ENCODE data around the gene BMPER.

The BMPER gene

DNA sequence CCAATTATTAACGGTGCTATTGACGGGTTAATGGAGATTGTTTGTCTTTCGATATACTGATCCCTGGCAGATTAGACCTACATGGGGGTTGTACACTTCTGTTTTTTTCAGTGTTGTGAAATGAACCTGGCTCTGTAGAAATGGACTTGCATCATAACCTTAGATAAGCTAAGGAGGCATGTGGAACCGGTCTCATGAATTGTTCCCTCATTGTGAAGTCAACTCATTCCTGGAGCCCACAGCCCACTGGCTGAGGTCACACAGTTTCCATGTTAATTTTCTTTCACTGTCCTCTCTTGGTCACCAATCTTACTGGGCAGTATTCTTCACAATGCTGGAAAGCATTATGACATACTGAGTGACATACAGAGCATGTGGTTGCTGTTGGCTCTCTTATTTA lies 202.8 kb downstream of the BMPER start:
- H3K4me1 ChIP-seq (ENCODE audit: control insufficient read depth, insufficient read depth, low read length) = peaks cover 52% of the 10 kb centered on the region
- H3K4me3 ChIP-seq (ENCODE audit: low read length) = no peak overlapping the region
- no peaks in the 10 kb centered on the region for H3K36me3 ChIP-seq (ENCODE audit: control insufficient read depth, insufficient read depth, low read length, severe bottlenecking)
- no peaks in the 10 kb centered on the region for H3K9me3 ChIP-seq (ENCODE audit: control insufficient read depth, low read length)
- peak; percentile 63 for DNase-seq (ENCODE audit: low read depth)
- H3K27me3 ChIP-seq (replicated peaks; ENCODE audit: control insufficient read depth, insufficient read depth, low read length) = no peaks in the 10 kb centered on the region
- no peak overlapping the region for H3K9ac ChIP-seq (ENCODE audit: low read length)

DNA sequence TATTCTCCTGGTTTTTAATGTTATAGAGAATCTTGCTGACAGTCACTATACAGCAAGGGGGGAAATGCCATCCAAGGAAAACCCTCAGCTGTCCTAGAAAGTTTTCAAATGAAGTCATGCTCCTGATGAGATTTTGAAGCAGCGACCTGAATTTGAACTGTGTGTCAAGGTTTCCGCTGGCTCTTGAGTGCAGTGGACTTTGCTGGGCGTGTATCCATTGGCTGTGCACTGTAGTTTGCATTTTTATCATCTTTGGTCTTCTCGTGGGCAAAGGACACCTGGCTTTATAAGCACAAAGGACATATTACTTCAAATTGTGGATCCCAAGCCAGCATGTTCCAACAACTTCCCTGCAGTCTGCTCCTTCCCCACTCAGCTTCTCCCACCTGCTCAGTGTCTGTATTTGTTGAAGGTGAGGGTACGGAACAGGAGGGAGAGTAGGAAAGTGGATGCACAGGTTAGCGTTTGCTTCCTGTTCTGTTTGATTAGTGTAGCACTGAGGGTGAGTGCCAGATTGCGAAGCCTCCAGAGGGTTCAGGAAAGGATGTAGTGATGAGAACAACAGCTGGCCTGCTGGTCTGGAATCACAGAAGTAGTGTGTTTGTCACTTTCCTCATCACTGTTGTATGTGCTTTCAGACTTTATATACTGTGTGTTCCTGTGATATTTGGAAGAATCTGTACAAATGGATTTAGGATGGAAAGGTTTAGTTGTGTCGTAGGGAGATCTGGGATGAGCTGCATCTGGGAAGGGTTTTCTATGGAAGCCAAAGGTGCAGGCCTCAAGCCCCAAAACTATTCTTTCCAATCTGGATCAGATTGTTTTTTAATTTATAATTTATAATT lies 204.8 kb downstream of the BMPER start:
- Histone ChIP-seq H3K4me1 (ENCODE audit: control insufficient read depth, insufficient read depth, low read length) (peaks cover 41% of the 10 kb centered on the region), H3K9ac (ENCODE audit: low read length) (no peak overlapping the region), H3K27me3 (replicated peaks; ENCODE audit: control insufficient read depth, insufficient read depth, low read length) (no peaks in the 10 kb centered on the region), H3K36me3 (ENCODE audit: control insufficient read depth, insufficient read depth, low read length, severe bottlenecking) (no peaks in the 10 kb centered on the region), H3K4me3 (ENCODE audit: low read length) (no peak overlapping the region), H3K9me3 (ENCODE audit: control insufficient read depth, low read length) (no peaks in the 10 kb centered on the region)
- DNase-seq (ENCODE audit: low read depth) = no peak

DNA sequence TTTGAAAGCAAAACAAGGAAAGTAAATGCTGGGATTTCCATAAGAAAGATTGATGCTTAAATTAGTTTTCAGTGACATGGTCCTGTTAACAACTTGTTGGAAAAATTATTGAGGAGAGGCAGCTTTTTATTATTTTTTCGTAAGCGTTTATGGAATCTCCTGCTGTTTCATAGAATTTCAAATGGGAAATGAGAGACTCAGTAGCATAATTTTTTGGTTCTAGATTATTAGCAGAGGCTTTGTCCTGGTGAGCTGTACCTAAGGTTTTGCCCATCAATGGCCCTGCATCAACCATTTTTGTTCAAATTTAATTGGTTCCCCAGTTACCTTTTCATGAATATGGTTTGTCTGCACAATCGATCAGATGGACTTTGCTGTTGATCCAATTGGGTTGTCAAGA lies 205.7 kb downstream of the BMPER start:
- H3K4me1 ChIP-seq (ENCODE audit: control insufficient read depth, insufficient read depth, low read length) = peaks cover 41% of the 10 kb centered on the region
- no peak overlapping the region for H3K9ac ChIP-seq (ENCODE audit: low read length)
- H3K36me3 ChIP-seq (ENCODE audit: control insufficient read depth, insufficient read depth, low read length, severe bottlenecking) = no peaks in the 10 kb centered on the region
- DNase-seq (ENCODE audit: low read depth) = no peak
- H3K27me3 ChIP-seq (replicated peaks; ENCODE audit: control insufficient read depth, insufficient read depth, low read length) = no peaks in the 10 kb centered on the region
- H3K9me3 ChIP-seq (ENCODE audit: control insufficient read depth, low read length) = no peaks in the 10 kb centered on the region
- no peak overlapping the region for H3K4me3 ChIP-seq (ENCODE audit: low read length)

DNA sequence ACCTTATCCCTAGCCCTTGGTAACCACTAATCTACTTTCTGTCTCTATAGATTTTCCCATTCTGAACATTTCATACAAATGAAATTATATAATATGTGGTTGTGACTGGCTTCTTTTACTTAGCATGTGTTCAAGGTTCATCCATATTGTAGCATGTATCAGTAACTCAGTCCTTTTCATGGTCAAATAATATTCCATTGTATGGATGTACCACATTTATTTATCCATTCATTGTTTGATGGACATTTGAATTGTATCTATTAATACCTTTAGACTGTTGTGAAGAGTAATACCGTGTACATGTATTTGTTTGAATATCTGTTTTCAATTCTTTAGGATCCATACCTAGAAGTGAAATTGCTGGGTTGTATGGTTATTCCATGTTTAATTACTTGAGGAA lies 210.2 kb downstream of the BMPER start:
- no peaks in the 10 kb centered on the region for H3K27me3 ChIP-seq (replicated peaks; ENCODE audit: control insufficient read depth, insufficient read depth, low read length)
- H3K4me1 ChIP-seq (ENCODE audit: control insufficient read depth, insufficient read depth, low read length) = no peaks in the 10 kb centered on the region
- H3K9ac ChIP-seq (ENCODE audit: low read length) = no peak overlapping the region
- no peak overlapping the region for H3K4me3 ChIP-seq (ENCODE audit: low read length)
- H3K9me3 ChIP-seq (ENCODE audit: control insufficient read depth, low read length) = no peaks in the 10 kb centered on the region
- no peak for DNase-seq (ENCODE audit: low read depth)
- no peaks in the 10 kb centered on the region for H3K36me3 ChIP-seq (ENCODE audit: control insufficient read depth, insufficient read depth, low read length, severe bottlenecking)

DNA sequence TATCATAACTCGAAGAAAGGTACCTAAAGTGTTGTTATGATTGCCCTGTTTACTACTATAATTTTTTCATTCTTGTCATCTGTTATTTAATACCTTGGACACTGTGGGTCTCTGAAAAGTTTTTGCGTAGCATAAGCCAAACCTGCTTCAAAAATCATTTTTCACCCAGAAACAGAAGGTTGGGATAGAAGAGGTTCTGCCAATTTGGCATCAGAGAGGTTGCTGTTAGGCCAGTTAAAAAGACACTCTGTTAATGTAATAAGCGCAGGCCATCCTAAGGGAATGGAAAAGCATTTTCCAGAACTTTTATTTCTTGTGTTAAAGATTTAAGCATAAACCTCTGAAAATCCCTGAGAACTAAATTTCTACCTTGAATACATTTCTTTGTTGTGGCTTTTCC lies 212.2 kb downstream of the BMPER start:
- H3K4me3 ChIP-seq (ENCODE audit: low read length) = no peak overlapping the region
- H3K9ac ChIP-seq (ENCODE audit: low read length) = no peak overlapping the region
- no peaks in the 10 kb centered on the region for H3K4me1 ChIP-seq (ENCODE audit: control insufficient read depth, insufficient read depth, low read length)
- no peaks in the 10 kb centered on the region for H3K9me3 ChIP-seq (ENCODE audit: control insufficient read depth, low read length)
- no peak for DNase-seq (ENCODE audit: low read depth)
- no peaks in the 10 kb centered on the region for H3K27me3 ChIP-seq (replicated peaks; ENCODE audit: control insufficient read depth, insufficient read depth, low read length)
- H3K36me3 ChIP-seq (ENCODE audit: control insufficient read depth, insufficient read depth, low read length, severe bottlenecking) = no peaks in the 10 kb centered on the region

DNA sequence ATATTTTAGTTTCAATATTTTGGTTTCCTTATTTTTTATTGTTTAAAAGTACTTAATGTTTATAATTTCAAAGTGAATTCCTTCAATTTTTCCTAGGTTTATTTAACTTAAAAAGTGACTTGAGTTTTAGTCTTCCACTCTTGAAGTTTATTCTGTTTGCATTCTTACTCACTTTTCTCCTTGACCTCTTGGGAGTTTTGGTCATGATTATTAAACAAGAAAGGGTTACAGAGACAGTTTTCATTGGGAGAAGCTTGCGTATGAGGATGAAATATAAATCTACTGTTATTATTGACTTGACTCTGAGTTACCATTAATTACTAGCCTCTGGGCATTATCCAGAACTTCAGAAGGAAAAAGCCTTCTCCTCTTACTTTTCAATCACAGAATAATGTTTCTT lies 216.0 kb downstream of the BMPER start:
- H3K27me3 ChIP-seq (replicated peaks; ENCODE audit: control insufficient read depth, insufficient read depth, low read length) = no peaks in the 10 kb centered on the region
- no peak overlapping the region for H3K4me3 ChIP-seq (ENCODE audit: low read length)
- peaks cover 26% of the 10 kb centered on the region for H3K9me3 ChIP-seq (ENCODE audit: control insufficient read depth, low read length)
- H3K4me1 ChIP-seq (ENCODE audit: control insufficient read depth, insufficient read depth, low read length) = no peaks in the 10 kb centered on the region
- no peak for DNase-seq (ENCODE audit: low read depth)
- no peaks in the 10 kb centered on the region for H3K36me3 ChIP-seq (ENCODE audit: control insufficient read depth, insufficient read depth, low read length, severe bottlenecking)
- no peak overlapping the region for H3K9ac ChIP-seq (ENCODE audit: low read length)

DNA sequence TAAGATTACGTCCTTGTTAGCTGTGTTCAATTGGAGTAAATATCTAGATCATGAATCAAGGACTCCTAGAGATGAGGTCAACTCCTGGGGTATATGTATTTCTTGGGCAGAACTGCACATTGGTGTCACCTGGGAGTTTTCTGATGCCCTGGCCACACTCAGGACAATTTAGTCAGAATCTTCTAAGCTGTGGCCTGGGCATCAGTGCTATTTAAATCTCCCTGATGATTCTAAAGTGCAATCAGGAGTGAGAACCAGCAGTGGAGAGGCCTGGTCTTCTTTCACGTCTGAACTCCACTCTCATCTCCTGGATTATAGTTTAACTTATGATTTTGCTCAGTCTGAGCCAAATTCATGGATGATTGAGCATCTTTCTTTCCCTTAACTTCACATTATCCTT lies 218.0 kb downstream of the BMPER start:
- Histone ChIP-seq H3K4me1 (ENCODE audit: control insufficient read depth, insufficient read depth, low read length) (no peaks in the 10 kb centered on the region), H3K4me3 (ENCODE audit: low read length) (no peak overlapping the region), H3K27me3 (replicated peaks; ENCODE audit: control insufficient read depth, insufficient read depth, low read length) (no peaks in the 10 kb centered on the region), H3K36me3 (ENCODE audit: control insufficient read depth, insufficient read depth, low read length, severe bottlenecking) (no peaks in the 10 kb centered on the region), H3K9me3 (ENCODE audit: control insufficient read depth, low read length) (peaks cover 26% of the 10 kb centered on the region), H3K9ac (ENCODE audit: low read length) (no peak overlapping the region)
- no peak for DNase-seq (ENCODE audit: low read depth)

DNA sequence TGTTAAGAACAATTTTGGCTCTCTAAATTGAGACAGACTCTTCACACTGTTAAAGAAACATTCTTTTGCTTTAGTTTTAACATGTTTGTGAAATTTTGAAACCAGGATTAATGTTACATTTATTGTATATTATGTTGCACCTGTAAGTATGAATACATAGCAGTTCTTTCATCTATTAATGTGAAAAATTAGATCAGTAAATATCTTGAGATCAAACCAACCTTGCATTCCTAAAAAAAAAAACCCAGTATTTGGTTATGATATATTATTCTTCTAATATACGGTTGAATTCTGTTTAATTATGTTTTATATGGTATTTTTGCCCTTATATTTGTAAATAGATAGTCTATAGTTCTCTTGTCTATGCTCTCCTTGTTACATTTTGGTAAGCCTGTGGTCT lies 219.4 kb downstream of the BMPER start:
- Histone ChIP-seq H3K4me1 (ENCODE audit: control insufficient read depth, insufficient read depth, low read length) (no peaks in the 10 kb centered on the region), H3K9ac (ENCODE audit: low read length) (no peak overlapping the region), H3K27me3 (replicated peaks; ENCODE audit: control insufficient read depth, insufficient read depth, low read length) (no peaks in the 10 kb centered on the region), H3K9me3 (ENCODE audit: control insufficient read depth, low read length) (peaks cover 26% of the 10 kb centered on the region), H3K36me3 (ENCODE audit: control insufficient read depth, insufficient read depth, low read length, severe bottlenecking) (no peaks in the 10 kb centered on the region), H3K4me3 (ENCODE audit: low read length) (no peak overlapping the region)
- DNase-seq (ENCODE audit: low read depth) = no peak

DNA sequence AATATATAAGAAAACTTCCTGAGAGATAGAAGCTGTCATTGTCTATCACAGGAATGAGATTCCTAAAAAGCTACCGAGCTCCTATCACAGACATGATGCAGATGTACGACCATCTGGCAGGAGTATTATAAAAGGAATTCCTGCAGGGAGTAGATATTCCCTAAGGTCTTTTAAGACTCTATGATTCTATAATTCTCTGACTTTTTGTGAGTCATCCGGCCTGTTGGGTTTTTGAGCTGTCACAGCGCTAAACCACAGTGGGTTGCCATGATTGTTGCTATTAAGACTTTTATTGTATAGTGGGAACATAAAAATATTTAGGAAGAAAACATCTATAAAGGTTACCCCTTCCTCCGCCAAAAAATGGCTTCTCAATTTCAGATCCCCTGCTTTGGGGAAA lies 223.4 kb downstream of the BMPER start:
- H3K4me3 ChIP-seq (ENCODE audit: low read length) = no peak overlapping the region
- H3K36me3 ChIP-seq (ENCODE audit: control insufficient read depth, insufficient read depth, low read length, severe bottlenecking) = no peaks in the 10 kb centered on the region
- no peak overlapping the region for H3K9ac ChIP-seq (ENCODE audit: low read length)
- no peaks in the 10 kb centered on the region for H3K27me3 ChIP-seq (replicated peaks; ENCODE audit: control insufficient read depth, insufficient read depth, low read length)
- DNase-seq (ENCODE audit: low read depth) = peak; percentile 35
- peaks cover 24% of the 10 kb centered on the region for H3K9me3 ChIP-seq (ENCODE audit: control insufficient read depth, low read length)
- peaks cover 7% of the 10 kb centered on the region for H3K4me1 ChIP-seq (ENCODE audit: control insufficient read depth, insufficient read depth, low read length)

DNA sequence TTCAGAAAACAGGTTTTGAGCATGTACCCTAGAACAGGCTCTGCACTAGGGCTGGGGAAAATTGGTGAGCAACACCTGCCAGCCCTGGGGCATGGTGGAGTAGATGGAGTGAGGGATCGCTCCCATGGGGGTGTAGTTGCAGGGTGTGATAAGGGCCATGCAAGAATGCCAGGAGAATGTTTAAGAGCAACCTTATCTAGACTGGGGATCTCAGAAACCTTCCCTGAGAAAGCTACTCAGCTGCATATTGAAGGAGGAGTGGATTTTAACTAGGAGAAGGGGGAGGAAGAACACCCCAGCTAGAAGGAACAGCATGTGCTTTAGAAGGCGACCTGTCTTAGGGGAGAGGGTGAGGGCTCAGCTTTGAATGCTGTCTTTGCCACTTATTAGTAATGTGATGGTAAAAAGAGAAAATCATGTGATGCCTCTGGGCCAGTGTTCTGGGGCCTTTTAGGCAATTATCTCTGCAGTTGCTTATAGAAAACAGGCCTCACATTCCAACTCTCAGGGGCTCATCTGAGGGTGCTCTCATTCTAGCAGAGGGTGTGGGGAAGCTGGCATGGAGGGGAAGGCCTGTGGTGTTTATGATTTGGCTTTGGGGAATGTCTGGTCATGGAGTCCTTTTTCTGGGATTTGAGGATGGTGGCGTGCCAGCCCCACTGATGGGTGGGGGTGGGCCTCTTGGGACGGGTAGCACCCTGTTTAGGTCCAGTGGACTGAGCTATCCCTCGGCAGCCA lies 225.4 kb downstream of the BMPER start:
- Histone ChIP-seq H3K9me3 (ENCODE audit: control insufficient read depth, low read length) (peaks cover 5% of the 10 kb centered on the region), H3K4me3 (ENCODE audit: low read length) (no peak overlapping the region), H3K4me1 (ENCODE audit: control insufficient read depth, insufficient read depth, low read length) (peaks cover 26% of the 10 kb centered on the region), H3K9ac (ENCODE audit: low read length) (no peak overlapping the region), H3K36me3 (ENCODE audit: control insufficient read depth, insufficient read depth, low read length, severe bottlenecking) (no peaks in the 10 kb centered on the region), H3K27me3 (replicated peaks; ENCODE audit: control insufficient read depth, insufficient read depth, low read length) (no peaks in the 10 kb centered on the region)
- peak; percentile 22 for DNase-seq (ENCODE audit: low read depth)

DNA sequence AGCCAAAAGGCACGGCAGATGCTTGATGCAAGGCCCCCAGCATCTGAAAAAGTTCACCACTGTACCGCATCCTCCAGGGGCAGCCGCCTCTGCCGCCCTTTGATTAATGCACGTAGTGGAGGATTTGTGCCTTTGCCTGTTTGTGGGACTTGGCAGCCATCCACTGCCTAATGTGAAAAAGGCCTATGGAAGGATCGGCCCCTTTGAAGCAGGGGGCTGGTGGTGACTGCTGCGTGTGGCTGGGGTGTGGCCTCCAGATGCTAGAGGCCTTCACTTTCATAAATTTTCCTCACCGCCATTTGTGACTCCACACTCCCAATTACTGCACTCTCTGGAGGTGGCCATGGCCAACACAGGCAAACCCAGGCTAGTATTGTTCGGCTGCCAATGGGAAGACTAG lies 226.0 kb downstream of the BMPER start:
- no peaks in the 10 kb centered on the region for H3K9me3 ChIP-seq (ENCODE audit: control insufficient read depth, low read length)
- DNase-seq (ENCODE audit: low read depth) = no peak
- no peak overlapping the region for H3K4me3 ChIP-seq (ENCODE audit: low read length)
- no peak overlapping the region for H3K9ac ChIP-seq (ENCODE audit: low read length)
- H3K4me1 ChIP-seq (ENCODE audit: control insufficient read depth, insufficient read depth, low read length) = peaks cover 32% of the 10 kb centered on the region
- no peaks in the 10 kb centered on the region for H3K27me3 ChIP-seq (replicated peaks; ENCODE audit: control insufficient read depth, insufficient read depth, low read length)
- H3K36me3 ChIP-seq (ENCODE audit: control insufficient read depth, insufficient read depth, low read length, severe bottlenecking) = no peaks in the 10 kb centered on the region

Data from adipocyte (in vitro differentiated cells).